ENCODE data around the gene TTC23. TPM values are rescaled to one million over a fixed set of nuclear protein-coding genes. Genes with fewer than 3 reads are reported as not detected.
"Not testable (repeated sequence)": the region's sequence is repeated elsewhere in the genome, so short reads cannot be mapped to it uniquely, and the experiment has no call there.

The TTC23 gene
- total RNA-seq, 1 experiment from 2014 or later = 43.1 TPM

DNA sequence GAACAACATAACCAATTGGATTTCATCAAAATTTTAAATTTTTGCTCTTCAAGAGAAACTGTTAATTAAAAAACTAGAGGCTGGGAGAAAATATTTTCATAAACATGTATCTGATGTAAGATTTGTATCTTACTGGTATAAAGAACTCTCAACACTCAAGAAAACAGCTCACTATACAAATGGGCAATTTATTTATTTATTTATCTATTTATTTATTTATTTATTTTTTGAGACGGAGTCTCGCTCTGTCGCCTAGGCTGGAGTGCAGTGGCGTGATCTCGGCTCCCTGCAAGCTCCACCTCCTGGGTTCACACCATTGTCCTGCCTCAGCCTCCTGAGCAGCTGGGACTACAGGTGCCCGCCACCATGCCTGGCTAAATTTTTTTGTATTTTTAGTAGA, 15.2 kb downstream of the TTC23 start:
- not testable (repeated sequence) for H3K9me3 ChIP-seq (replicated peaks); H3K27ac ChIP-seq; DNase-seq; H3K4me1 ChIP-seq; H3K4me3 ChIP-seq; H3K27me3 ChIP-seq
- H3K36me3 ChIP-seq = peaks cover 14% of the 10 kb centered on the region; the same call in 1 of the 2 replicates

DNA sequence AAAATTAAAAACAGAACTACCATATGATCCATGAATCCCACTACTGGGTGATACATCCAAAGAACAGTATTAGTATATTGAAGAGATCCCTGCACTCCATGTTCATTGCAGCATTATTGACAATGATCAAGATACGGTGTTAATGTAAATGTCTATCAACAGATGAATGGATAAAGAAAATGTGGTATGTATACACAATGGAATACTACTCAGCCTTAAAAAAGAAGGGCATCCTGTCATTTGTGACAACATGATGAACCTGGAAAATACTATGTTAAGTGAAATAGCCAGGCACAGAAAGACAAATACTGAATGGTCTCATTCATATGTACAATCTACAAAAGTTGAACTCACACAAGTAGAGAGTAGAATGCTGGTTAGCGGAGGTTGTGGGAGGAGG, 16.6 kb downstream of the TTC23 start:
- H3K27me3 ChIP-seq = no peaks in the 10 kb centered on the region
- H3K36me3 ChIP-seq = peaks cover 21% of the 10 kb centered on the region
- no peak overlapping the region for H3K27ac ChIP-seq
- no peak overlapping the region for H3K4me3 ChIP-seq
- no peak for DNase-seq
- H3K4me1 ChIP-seq = no peaks in the 10 kb centered on the region
- H3K9me3 ChIP-seq (replicated peaks) = no peaks in the 10 kb centered on the region

DNA sequence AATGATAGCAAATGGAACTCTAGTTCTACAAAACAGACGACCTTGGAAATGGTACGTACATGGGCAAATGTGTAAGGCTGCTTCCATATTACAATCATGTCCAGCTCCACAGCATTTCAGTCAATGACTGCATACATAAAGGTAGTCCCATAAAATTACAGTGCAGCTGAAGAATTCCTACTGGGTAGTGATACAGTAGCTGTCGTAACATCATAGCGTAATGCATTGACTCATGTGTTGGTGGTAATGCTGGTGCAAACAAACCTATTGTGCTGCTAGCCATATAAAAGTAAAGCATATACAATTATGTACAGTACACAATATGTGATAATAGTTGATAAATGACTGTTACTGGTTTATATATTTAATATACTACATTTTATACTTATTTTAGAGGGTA, 18.5 kb downstream of the TTC23 start:
- H3K27me3 ChIP-seq = no peaks in the 10 kb centered on the region
- no peak overlapping the region for H3K4me3 ChIP-seq
- H3K36me3 ChIP-seq = peaks cover 17% of the 10 kb centered on the region
- DNase-seq = no peak
- H3K9me3 ChIP-seq (replicated peaks) = no peaks in the 10 kb centered on the region
- no peak overlapping the region for H3K27ac ChIP-seq
- no peaks in the 10 kb centered on the region for H3K4me1 ChIP-seq

DNA sequence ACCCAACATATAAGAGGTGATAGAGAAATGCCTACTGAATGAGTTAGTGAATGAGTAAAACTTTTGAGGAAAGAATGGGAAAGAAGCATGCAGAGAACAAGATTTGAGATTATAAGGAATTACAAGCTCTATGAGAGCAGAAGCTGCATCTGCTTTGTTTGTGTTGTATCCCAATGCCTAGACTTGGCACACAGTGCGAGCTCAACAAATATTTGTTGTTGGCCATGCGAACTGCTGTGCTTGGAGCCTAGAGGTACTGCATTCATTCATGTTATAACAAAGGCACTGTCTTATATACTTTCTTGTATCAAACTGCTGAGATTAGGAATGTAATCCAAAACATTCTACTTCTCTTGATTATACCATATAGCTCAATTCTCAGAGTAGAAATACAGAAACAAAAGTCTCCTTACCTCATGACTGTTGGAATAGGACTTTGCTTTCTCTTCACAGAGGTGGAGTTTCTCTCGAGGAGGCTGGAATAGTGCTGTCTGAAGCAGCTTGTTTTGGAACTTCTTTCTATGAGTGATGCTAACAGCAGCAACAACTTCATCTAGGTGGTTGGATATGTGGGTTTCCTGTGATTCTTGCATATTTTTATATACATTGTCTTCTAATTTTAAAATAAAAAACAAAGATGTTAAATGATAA, 21.1 kb downstream of the TTC23 start:
- Histone ChIP-seq H3K27ac (no peak overlapping the region), H3K36me3 (peaks cover 27% of the 10 kb centered on the region), H3K4me3 (no peak overlapping the region), H3K27me3 (no peaks in the 10 kb centered on the region), H3K4me1 (no peaks in the 10 kb centered on the region), H3K9me3 (replicated peaks) (no peaks in the 10 kb centered on the region)
- DNase-seq = no peak

DNA sequence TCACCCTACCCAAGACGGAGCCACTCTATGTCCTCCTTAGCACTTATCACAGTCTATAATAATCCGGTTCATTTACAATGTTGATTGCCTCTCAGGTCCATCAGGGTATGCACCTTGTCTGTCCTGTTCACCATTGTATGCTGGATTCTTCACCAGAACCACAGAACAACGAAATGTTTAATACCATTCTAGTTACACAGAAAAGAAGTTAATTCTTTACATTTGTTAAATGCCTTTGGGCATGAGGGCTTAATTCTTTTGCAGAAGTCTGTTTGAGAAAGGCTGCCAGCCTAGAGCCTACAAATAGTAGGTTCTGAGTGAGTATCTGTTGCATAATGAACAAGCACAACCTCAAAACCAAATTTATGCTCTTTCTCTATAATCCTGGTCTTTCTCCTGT, 22.6 kb downstream of the TTC23 start:
- no peak for DNase-seq
- Histone ChIP-seq H3K4me3 (no peak overlapping the region), H3K27ac (no peak overlapping the region)

DNA sequence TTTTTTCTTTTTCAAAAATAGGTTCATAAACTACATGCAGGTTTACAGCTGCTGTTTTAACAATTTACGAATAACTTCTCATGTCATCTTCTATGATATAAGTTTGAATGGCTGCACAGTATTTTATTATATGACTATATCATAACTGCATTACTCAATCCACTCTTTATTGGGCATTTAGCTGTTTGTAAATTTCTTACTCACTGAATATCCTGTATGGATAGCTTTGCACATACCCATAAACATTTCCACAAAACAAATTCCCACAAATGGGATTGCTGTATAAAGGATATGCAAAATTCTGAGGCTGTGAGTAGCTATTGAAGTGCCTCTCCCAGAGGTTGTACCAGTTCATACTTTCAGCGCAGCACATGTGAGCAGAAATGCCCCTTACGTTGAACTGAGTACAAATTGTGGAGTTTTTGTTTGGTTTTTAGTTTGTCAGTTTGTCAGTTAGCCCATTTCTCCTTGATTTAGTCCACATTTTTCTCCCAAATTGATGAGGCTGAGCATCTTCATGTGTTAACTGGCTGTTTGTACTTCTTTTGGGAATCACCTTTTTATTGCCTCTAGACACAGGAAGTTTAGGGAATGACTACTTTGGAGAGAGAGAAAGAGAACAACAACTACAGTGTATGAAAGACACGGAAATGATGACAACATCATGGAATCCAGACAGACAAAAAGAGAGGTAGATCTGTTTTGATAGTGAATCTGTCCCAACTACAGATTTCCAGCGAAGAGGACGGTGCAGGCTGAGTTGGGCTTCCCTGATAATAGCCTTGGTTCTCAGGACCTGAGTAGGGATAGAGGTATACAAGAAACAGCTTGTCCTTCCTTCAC, 24.8 kb downstream of the TTC23 start:
- Histone ChIP-seq H3K4me1 (no peaks in the 10 kb centered on the region), H3K36me3 (peaks cover 43% of the 10 kb centered on the region)

More for the DNA sequence above, 22.6 kb downstream of the TTC23 start:
- Histone ChIP-seq H3K36me3 (peaks cover 27% of the 10 kb centered on the region), H3K27me3 (no peaks in the 10 kb centered on the region), H3K9me3 (replicated peaks) (no peaks in the 10 kb centered on the region), H3K4me1 (no peaks in the 10 kb centered on the region)

DNA sequence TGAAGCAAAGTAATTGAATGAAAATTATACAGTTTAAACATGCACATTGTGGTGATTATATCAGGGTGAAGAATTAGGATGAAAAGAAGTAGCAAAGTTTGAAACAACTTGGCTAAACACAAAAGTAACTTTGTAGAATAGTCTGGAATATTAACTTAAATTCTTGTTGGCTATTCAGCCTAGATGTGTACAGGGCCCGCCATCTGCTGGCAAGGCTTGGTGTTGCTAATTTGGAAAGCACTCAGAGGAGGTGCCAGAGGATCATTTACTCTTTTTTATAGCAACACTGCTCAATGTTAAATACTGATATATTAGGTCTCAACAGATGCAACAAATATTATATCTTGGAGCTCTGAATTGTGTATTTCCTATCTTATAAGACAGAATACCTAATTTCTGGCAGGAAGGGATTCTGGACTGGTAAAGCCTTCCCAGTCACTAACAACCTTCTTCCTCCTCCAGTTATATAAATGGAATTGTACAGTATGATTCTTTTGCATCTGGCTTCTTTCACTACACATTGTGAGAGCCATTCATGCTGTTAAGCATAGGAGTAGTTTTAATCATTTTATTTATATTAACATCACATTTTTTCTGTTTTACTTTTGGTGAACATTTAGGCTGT, 36.1 kb downstream of the TTC23 start:
- DNase-seq = peak; percentile 69 to 77
- no peaks in the 10 kb centered on the region for H3K4me1 ChIP-seq

More for the DNA sequence above, 24.8 kb downstream of the TTC23 start:
- no peaks in the 10 kb centered on the region for H3K9me3 ChIP-seq (replicated peaks)
- no peaks in the 10 kb centered on the region for H3K27me3 ChIP-seq
- no peak overlapping the region for H3K4me3 ChIP-seq
- DNase-seq = no peak
- H3K27ac ChIP-seq = no peak overlapping the region

DNA sequence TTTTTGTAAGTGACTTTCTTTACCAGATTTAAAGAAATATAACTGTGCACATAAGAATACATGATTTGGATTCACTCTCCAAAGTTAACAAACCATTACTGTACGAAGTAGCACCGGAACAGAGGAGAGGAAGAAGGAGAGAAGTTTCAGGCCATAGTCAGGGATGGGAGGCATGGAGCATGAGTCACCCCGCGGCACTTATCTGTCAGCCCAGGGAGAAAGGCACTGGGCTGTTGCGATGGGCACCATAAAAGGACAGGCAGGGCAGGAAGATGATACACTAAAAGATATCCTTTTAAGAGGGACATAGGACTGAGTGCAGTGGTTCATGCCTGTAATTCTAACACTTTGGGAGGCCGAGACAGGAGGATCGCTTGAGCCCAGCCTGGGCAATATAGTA, 37.0 kb downstream of the TTC23 start:
- no peak for DNase-seq
- Histone ChIP-seq H3K36me3 (peaks cover 7% of the 10 kb centered on the region), H3K4me1 (no peaks in the 10 kb centered on the region), H3K4me3 (no peak overlapping the region), H3K27ac (no peak overlapping the region), H3K27me3 (no peaks in the 10 kb centered on the region), H3K9me3 (replicated peaks) (no peaks in the 10 kb centered on the region)

More for the DNA sequence above, 36.1 kb downstream of the TTC23 start:
- Histone ChIP-seq H3K9me3 (replicated peaks) (no peaks in the 10 kb centered on the region), H3K27me3 (no peaks in the 10 kb centered on the region), H3K27ac (no peak overlapping the region), H3K4me3 (no peak overlapping the region), H3K36me3 (peaks cover 16% of the 10 kb centered on the region)

DNA sequence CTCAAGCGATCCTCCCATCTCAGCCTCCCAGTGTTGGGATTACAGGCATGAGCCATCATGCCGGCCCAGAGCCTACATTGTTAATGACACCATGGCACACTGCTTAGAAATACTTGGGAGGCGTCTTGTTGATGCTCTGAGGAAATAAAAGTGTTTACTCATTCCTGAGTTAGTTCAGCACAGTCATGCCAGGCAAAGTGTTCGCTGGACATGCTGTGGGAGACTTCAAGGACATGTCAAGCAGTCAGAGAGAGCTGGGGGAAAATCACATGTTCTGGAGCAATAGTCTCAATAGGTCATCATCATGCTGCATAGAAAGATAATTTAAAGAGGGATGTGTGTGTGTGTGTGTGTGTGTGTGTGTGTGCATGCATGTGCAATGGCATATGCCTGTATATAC, 37.5 kb downstream of the TTC23 start:
- H3K4me1 ChIP-seq = no peaks in the 10 kb centered on the region
- no peak overlapping the region for H3K4me3 ChIP-seq
- no peaks in the 10 kb centered on the region for H3K27me3 ChIP-seq
- H3K9me3 ChIP-seq (replicated peaks) = no peaks in the 10 kb centered on the region
- H3K36me3 ChIP-seq = peaks cover 10% of the 10 kb centered on the region; the same call in 1 of the 2 replicates
- DNase-seq = no peak
- no peak overlapping the region for H3K27ac ChIP-seq

DNA sequence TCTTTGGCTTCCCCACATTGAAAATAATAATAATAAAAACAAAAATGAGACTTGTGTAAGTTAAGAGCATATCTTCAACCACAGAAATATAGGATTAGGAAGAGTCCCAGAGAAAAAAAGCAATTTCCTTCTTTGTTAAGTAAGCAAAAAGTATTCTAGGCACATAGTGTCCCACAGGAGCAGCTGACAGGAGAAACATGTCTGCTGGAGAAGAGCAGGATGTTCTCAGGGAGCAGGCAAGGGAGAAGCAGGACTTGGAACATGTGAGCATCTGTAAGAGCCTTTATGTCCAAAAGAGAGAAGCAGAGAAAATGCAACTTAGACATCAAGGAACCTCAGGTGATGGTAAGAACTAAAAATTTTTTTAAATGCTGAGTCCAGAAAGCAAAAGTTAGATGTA, 39.0 kb downstream of the TTC23 start:
- Histone ChIP-seq H3K4me1 (no peaks in the 10 kb centered on the region), H3K9me3 (replicated peaks) (peaks cover 7% of the 10 kb centered on the region; the same call in 1 of the 2 replicates), H3K27me3 (no peaks in the 10 kb centered on the region), H3K4me3 (no peak overlapping the region), H3K27ac (no peak overlapping the region), H3K36me3 (peaks cover 8% of the 10 kb centered on the region; the same call in 1 of the 2 replicates)
- DNase-seq = no peak

DNA sequence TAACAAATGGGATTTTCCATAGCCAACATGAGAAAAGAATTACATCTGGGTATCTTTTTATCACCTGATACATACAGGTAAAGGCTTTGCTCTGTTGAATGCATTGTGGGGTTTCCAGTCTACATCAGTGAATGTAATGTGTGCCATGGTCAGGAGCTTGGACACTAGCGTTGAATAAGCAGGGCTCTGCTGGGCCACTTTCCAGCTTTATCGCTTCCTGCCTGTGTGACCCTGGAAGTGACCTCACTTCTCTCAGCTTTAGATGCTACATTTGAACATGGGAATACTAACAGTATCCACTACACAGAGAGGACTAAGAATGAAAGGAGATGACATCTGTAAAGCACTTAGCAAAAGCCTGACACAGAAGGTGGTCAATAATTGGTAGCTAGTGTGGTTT, 40.1 kb downstream of the TTC23 start:
- Histone ChIP-seq H3K9me3 (replicated peaks) (peaks cover 7% of the 10 kb centered on the region; the same call in 1 of the 2 replicates), H3K4me1 (no peaks in the 10 kb centered on the region), H3K4me3 (no peak overlapping the region), H3K36me3 (peaks cover 8% of the 10 kb centered on the region; the same call in 1 of the 2 replicates), H3K27ac (no peak overlapping the region), H3K27me3 (no peaks in the 10 kb centered on the region)
- DNase-seq = no peak

DNA sequence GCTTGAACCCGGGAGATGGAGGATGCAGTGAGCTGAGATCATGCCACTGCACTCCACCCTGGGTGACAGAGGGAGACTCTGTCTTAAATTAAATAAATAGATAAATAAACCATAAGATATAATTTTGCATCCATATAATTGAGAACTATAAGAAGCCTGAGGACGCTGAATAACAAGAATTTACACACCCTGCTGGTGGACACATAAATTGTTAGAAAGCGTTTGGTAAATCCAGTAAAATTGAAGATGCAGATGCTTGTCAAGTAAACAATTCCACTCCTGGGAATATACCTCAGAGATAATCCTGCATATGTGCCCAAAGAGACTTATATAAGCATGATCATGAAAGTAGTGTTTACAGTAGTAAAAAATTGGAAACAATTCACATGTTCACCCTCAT, 41.7 kb downstream of the TTC23 start:
- Histone ChIP-seq H3K4me3 (no peak overlapping the region), H3K27me3 (no peaks in the 10 kb centered on the region), H3K4me1 (no peaks in the 10 kb centered on the region), H3K36me3 (peaks cover 6% of the 10 kb centered on the region; the same call in 1 of the 2 replicates), H3K27ac (no peak overlapping the region), H3K9me3 (replicated peaks) (peaks cover 7% of the 10 kb centered on the region; the same call in 1 of the 2 replicates)
- DNase-seq = no peak

DNA sequence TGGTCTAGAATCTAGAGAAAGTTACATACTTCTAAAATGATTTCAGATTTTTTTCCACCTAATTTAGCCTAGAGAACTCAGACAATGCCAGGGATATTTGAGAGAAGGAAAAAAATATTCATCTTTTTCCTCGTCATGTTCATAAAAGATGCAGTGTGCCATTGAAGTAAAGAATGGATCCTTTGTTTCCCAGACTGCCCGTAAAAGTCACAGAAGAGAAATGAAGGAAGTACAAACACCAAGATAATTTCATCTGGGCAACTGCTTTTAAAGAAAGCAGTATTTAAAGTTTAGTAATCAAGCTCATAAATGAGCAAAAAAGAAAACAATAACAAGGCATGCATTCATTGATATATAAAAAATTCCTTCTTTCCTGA, 47.2 kb downstream of the TTC23 start:
- Histone ChIP-seq H3K4me1 (no peaks in the 10 kb centered on the region), H3K4me3 (no peak overlapping the region), H3K9me3 (replicated peaks) (peaks cover 7% of the 10 kb centered on the region; the same call in 1 of the 2 replicates), H3K27ac (no peak overlapping the region), H3K27me3 (no peaks in the 10 kb centered on the region), H3K36me3 (peaks cover 12% of the 10 kb centered on the region)
- DNase-seq = no peak

DNA sequence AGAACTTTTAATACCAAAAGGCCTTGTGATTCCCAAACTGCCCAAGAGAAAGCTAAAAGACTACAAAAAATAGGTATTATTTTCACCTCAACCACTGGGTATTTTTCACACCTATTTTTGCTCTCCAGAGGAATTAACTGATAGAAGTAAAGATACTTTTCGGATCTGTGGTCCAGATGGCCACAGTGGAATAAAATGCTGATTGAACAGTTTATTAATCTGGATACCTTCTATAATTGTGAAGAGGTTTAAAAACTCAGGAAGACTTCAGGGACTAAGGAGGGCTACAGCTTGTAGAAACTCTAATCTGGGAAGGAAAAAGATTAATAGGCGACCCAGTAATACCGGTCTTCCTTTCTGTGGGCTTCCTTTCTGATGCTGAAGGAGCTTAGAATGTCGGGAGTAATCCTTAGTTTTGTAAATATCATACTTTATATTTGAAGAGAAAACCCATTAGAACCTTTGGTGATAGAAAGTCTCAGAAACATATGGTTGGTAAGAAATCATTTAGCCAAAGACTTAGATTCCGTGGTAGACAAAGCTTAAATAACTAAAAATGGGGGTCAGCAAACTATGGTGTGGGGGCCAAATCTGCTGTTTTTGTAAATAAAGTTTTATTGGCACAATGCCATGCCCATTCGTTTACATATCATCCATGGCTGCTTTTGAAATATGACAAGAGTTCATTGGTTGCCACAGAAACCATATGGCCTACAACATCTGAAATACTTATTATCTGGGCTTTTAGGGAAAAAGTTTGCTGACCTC, 47.8 kb downstream of the TTC23 start:
- peaks cover 7% of the 10 kb centered on the region; the same call in 1 of the 2 replicates for H3K9me3 ChIP-seq (replicated peaks)
- DNase-seq = no peak

More for the DNA sequence above, 47.8 kb downstream of the TTC23 start:
- Histone ChIP-seq H3K27me3 (no peaks in the 10 kb centered on the region), H3K4me1 (no peaks in the 10 kb centered on the region), H3K36me3 (peaks cover 9% of the 10 kb centered on the region), H3K27ac (no peak overlapping the region), H3K4me3 (no peak overlapping the region)

Measured in SJCRH30 (cell line).